Endothelial cell of umbilical vein (primary cell): Measurements from ENCODE around the gene SPATA2L.

ENCODE experiments used
- CTCF ChIP-seq, 2 donors: IDR thresholded peaks; 1 replicate in 1 of 2; 2 replicates in 1 of 2; pipeline ENCODE4 v1.5.1; 2011; ENCODE audit warnings: low read length in 2 of 2, mild to moderate bottlenecking in 2 of 2, moderate library complexity in 2 of 2, control low read depth in 1 of 2, inconsistent platforms in 1 of 2, low read depth in 1 of 2; ENCODE audit not compliant: insufficient read depth in 1 of 2; ENCODE audit errors: extremely low read depth in 1 of 2
- MAX ChIP-seq: IDR thresholded peaks from 2 replicates; pipeline ENCODE4 v1.6.1; 2011; ENCODE audit not compliant: insufficient read depth, insufficient read length

GRCh38 chr16:89705006-89705405, 3.5 kb upstream of the SPATA2L start:
- TF ChIP-seq CTCF (IDR thresholded peaks at IDR 0.05; ENCODE audit: extremely low read depth in 1 of 2, insufficient read depth in 1 of 2, low read depth in 1 of 2, low read length in 2 of 2): no peak
- no peak for TF ChIP-seq MAX
